HG03139 (cell line): ENCODE measurements around the gene ACTR3C.

ENCODE experiments used
- ATAC-seq: cut with Tn5 transposase; IDR thresholded peaks from one replicate; pipeline ENCODE4 v1.9.1; 2021; ENCODE audit not compliant: unreplicated experiment

ACTR3C gene

DNA sequence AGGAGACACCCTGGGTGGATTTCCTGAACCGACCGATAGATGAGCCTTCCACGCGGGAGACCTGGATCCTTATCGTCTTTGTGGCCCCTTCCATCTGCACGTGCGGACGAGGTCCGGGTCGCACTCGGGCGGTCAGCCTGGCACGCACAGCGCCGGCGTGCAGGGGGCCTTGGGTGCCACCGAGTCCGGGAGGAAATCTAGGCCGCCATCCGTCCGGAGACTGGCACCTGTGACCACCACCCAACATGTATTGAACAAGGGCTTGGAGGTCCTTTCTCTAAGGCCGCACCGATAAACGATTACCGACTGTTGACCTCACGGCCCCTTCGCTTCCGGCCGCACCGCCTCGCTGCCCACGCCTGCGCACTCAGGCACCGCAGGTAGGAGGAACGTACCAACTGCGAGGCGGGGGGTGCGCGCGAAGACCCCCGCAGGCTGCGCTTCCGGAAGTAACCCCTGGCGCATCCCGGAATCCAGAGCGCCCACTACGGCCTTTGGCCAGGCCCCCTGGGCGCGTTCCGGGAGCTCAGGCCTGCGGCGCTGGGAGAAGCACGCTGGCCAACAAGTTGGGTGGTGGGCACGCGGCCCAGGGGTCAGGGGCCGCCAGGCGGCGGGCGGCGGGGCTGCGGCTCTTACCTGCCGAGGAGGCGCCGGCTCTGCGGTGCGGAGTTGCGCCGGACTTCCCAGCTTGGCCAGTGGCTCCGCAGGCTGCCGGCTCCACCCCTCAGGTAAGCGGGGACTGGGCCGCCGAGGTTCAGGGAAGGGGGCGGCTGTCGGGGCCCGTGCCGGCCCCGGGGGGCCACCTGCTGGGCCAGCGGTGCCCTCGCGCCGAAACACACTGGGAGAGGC, at the start of gene ACTR3C, which contains the start of gene LRRC61:
ACTR3C (minus strand) TSS at position 713 of the 849 bp plus-strand sequence. CDS start 28,249 bp downstream, outside the sequence.
LRRC61 (plus strand) TSS at position 523 of the 849 bp plus-strand sequence. CDS start 13,507 bp downstream, outside the sequence.
- peak; percentile 58 for ATAC-seq

DNA sequence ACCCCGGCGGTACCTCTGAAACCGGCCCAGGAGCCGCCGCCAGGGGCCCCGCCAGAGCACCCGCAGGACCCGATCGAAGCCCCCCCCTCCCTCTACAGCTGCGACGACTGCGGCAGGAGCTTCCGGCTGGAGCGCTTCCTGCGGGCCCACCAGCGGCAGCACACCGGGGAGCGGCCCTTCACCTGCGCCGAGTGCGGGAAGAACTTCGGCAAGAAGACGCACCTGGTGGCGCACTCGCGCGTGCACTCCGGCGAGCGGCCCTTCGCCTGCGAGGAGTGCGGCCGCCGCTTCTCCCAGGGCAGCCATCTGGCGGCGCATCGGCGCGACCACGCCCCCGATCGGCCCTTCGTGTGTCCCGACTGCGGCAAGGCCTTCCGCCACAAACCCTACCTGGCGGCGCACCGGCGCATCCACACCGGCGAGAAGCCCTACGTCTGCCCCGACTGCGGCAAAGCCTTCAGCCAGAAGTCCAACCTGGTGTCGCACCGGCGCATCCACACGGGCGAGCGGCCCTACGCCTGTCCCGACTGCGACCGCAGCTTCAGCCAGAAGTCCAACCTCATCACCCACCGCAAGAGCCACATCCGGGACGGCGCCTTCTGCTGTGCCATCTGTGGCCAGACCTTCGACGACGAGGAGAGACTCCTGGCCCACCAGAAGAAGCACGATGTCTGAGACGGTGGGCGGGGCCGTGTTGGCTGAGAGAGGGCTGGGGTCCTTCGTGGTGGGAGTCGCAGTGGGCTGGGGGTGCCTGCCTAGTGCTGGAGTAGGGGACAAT, 49.1 kb upstream of the ACTR3C start:
- ATAC-seq = no peak

DNA sequence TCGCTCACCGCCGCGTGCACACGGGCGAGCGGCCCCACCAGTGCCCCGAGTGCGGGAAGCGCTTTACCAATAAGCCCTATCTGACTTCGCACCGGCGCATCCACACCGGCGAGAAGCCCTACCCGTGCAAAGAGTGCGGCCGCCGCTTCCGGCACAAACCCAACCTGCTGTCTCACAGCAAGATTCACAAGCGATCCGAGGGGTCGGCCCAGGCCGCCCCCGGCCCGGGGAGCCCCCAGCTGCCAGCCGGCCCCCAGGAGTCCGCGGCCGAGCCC, 48.6 kb upstream of the ACTR3C start:
- ATAC-seq = no peak

DNA sequence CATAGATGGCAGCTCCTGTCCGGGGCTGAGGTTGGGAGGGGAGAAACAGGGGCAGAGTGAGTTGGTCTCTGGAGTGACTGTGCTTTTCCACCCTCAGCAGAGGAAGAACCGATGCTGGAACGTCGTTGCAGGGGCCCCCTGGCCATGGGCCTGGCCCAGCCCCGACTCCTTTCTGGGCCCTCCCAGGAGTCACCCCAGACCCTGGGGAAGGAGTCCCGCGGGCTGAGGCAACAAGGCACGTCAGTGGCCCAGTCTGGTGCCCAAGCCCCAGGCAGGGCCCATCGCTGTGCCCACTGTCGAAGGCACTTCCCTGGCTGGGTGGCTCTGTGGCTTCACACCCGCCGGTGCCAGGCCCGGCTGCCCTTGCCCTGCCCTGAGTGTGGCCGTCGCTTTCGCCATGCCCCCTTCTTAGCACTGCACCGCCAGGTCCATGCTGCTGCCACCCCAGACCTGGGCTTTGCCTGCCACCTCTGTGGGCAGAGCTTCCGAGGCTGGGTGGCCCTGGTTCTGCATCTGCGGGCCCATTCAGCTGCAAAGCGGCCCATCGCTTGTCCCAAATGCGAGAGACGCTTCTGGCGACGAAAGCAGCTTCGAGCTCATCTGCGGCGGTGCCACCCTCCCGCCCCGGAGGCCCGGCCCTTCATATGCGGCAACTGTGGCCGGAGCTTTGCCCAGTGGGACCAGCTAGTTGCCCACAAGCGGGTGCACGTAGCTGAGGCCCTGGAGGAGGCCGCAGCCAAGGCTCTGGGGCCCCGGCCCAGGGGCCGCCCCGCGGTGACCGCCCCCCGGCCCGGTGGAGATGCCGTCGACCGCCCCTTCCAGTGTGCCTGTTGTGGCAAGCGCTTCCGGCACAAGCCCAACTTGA, 48.0 kb upstream of the ACTR3C start:
- ATAC-seq = no peak

DNA sequence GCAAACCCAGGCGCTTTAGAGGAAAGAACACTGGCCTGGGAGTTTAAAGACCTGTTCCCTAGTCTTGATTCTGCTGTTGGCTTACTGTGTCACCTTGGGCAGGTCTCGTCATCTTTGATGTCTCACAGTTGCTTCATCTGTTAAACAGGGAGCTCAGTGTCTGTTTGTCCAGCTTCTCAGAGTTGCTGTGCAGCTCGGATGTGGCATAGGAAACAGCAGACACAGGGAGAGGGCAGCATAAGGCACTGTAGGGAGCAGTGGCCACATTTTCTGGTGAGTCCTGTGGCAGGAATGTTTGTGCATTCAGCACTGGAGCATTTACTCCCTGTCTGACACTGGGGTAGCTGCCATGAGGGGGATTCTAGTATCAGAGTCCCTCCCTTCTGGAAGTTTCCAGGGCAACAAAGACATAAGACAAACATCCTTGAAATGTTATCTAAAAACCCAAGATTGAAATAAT, 47.3 kb upstream of the ACTR3C start:
- no peak for ATAC-seq

DNA sequence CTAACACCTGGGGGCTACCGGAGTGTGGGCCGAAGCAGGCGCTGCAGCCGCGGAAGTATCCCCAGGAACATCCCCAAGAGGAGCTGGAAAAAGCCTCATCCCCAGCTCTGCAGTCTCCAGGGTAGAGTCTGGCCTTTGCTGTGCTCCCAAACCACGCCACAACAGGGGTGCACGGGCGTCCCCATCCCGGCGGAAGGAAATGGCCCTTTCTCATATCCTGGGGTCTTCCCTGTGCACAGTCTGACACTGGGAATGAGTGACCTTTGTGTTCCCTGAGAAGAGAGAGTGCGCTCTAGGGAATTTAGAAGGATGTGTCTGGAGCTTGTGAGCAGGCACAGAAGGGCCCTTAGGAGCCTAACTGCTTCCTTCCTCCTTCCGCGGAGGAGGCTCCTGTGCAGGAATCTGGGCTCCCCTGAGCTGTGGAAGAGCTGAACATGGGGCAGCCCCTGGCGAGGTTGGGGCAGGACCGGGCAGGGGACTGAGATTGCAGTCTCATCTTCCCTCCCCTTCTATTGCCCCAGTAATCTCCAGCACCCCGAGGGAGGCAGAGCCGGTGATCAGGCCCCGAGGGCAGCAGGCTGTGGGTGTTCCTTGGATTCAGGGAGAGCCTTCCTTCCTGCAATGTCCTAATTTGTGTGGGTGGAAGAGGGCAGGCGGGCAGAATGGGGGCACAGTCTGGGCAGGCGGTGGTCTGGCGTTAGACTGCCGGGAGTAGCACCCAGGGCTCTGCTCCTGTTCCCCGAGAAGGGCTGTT, 46.6 kb upstream of the ACTR3C start:
- ATAC-seq = no peak

DNA sequence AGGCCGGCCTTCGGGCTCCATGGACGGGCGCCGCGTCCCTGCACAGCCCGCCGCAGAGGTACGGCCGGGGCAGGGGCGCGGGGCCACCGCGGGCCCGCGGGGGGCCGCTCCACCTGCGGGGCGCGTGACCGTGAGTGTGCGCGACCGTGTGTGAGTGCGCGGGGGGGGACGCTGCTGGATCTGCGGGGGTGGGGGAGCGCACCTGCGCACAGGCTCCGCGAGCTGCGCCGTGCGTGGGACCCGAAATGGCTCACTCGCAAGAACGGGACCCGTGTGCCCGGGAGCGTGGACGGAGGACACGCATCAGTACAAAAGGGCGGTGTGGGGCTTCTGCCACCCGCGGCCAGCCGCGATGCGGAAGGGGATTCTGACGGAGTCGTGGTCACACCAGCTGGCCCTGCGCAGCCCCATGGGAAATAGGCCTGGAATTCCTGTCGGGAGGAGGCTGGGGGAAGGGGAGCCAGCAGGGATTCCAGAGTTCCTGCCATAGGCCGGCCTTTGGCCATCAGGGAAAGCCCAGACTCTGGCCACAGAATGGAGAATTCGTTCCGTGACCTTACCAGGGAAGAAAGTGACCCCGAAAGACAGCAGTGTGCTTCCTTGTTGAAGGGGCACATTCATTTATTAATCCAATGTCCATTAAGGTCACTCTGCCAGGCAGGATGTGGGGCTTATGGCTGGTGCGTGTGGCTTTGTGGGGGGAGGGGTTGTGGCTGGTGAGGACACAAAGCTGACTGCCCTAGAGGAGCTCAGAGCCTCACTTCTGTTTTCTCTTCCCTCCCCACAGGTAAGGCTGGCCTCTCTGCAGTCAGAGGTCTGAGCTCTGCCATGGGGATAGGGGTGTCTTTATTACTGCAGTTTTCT, 45.8 kb upstream of the ACTR3C start:
- ATAC-seq = no peak

DNA sequence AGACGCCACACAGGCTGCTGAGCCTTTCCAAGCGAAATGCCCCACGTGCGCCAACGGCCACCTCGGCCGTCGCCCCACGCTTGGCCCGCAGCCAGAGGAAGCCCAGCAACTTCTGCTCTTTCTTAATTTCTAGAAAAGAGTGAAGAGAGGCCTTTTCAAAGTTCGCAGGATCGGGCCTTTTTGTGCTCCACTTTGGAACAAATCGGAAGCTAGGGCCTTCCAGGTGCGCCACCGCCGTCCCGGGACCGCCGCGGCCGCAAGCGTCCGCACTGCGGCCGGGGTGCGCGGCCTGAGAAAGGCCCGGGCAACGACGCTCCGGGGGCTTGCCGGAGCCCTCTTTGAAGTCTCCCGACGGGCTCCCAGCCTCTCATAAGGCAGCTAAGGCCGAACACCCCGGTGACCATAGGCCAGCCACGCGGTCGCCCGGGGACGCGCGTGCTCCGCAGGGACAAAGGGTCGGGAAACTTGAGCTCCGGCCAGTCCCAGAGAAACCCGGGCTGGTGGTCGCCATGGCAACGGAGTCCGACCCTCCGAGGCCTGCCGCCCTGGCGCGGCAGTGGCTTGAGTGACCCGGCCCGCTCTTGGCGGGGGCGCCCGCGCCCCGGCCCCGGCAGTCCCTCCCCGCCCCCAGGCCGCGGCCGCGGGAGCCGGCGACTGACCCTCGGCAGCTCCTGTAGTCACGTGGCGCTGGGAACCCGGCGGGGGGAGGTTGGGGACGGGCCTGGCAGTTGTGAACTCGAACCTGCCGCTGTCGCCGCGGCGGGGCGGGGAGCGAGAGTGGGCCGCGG, 44.9 kb upstream of the ACTR3C start, which contains the start of gene REPIN1:
REPIN1 (plus strand) TSS at position 727 of the 788 bp plus-strand sequence. CDS start 890 bp downstream, outside the sequence.
- ATAC-seq = peak; percentile 45

DNA sequence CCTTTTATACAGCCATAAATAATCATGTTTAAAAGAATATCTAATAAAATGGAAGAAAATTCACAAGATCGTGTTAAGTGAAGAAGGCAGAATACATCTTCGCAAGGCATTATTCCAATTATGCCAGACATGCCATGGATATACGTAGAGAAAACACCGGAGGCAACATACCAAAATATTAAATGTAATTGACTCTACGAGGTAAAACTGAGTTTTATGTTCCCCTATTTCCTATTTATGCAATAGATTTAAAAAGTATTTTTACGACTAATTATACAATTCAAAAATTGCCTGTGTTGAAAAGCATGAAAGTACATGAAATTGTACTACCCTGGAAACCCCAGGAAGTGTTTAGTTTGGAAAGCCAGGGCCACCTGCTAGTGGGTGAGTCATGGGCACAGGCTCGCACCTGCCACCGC, 44.3 kb upstream of the ACTR3C start:
- ATAC-seq = no peak

DNA sequence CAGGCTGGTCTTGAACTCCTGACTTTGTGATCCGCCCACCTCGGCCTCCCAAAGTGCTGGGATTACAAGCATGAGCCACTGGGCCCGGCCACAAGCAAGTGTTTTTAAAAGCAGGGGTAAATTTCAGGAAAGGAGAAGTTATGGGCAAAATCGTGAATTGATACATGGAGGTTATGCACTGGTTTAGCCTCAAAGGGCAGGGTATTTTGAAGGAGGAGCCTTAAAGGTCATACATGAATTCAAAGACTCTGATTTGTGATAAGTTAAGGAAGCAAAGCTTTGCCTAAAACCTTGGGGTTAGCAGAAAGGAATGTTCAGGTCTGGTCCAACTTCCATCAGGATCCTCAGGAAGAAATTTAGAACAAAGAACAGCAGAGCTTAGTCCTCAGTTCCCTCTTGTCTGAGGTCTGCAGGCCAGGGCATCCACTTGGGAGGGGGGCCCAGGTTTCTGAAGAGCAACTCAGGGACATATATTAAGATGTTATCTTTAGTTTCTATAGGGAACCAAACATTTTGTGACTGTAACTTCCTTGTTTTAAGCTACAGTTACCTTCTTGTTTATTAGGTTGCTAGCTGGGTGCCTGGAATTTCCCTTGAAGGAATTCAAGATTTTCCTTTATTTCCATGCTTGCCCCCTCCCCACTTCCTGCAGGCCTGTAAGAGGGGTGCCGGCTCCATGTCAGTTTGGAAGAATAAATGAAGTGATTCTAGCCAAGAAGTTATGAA, 42.5 kb upstream of the ACTR3C start:
- ATAC-seq = no peak

DNA sequence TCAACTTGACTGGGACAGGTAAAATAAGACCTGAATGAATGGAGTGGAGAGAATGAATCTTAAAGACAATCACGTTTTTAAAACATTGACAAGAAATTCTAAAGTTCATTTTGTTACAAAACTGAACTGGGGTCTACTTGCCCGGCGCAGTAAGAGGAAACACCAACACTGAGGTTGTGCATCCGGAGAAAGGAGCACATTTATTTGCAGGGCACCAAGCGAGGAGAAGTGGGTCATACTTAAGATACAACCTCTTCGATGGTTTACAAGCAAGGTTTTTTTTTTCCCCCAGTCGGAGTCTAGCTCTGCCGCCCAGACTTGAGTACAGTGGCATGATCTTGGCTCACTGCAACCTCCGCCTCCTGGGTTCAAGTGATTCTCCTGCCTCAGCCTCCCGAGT, 41.8 kb upstream of the ACTR3C start:
- ATAC-seq = no peak

DNA sequence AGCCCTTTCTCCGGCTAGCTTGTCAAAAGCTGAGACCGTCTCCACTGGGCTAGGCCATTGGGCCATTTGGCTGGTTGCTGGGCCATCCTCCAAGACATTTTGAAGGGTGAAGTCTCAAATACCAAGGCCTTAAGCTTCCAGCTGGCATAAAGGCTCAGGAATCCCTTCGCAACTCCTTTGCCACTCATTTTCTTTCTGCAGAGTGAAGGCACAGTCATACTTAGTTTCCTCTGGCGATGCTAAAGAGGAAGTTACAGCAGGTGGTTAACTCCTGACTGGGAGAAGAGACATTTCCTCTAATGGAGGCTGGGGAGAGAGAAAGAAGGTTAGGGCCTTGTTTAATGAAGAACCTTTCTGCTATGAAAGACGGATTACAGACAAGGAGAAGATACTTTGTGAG, 40.5 kb upstream of the ACTR3C start:
- no peak for ATAC-seq

DNA sequence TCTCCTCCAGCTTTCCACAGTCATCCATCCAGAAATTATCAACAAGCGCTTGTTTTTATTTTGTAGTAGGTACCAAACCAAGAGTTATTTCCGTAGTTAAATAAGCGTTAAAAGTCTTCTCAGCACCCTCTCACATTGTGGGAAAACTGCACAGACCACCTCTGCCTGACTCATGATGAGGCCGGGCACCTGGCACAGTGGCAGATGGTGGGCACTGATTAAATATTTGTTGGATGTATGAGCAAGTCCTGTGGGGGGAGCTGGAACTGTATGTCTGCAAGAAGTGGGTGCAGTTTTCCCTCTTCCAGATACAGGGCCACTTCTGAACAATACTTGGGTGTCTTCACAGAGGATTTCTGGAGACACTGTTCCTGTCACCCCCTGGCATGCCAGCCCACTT, 40.0 kb upstream of the ACTR3C start:
- no peak for ATAC-seq

DNA sequence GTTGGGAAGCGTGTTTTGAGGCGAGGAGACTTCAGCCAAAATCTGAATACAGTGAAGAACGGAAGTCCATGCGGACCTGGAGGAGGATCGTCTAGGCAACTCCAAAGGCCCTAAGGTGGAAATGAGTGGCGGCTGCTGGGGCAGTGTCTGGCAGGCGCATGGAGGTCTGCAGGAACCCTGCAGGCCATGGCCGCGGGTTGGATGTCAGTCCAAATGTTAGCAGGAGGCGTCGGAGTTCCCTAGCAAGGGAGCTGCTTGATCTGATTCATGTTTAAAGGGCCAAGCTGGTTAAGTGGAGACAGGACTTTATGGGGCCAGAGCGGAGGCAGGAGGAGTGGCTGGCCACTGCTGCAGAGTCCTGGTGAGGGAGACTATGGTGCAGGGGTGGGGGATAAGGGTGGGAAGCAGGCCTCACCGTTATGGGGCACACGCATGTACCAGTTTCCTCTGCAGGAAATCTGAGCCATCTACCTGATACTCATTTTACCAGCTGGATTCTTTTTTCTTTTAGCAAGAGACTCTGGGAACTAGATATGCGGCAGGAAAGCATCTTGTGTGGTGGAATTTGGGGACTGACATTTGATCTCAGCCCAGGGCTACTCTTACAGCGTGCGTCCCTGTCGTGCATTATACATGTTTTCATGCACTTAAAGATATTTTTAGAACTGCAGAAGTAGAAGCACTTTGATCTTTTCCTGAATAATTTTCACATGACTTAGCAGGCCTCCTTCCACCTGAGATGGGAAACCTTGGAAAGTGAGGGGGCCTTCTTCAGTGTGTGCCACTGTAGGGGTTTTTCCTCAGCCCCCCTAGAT, 38.7 kb upstream of the ACTR3C start:
- ATAC-seq = no peak

DNA sequence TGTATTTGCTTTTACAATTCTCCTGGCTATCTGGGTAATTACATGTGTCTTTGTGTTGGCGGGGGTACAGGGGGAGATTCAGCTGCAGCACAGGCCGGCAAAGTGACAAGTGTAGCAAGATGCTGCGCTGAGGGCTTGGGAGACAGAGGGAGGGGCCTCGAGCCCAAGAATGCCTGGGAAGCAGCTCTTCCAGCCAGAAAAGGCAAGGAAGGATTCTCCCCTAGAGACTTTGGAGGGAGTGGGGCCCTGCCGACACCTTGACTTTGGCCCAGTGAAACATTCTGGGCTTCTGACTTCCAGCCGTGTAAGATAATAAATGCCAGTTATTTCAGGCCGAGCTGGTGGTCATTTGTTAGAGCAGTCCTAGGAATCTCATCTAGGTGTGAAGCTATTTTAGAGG, 38.1 kb upstream of the ACTR3C start:
- ATAC-seq = no peak

DNA sequence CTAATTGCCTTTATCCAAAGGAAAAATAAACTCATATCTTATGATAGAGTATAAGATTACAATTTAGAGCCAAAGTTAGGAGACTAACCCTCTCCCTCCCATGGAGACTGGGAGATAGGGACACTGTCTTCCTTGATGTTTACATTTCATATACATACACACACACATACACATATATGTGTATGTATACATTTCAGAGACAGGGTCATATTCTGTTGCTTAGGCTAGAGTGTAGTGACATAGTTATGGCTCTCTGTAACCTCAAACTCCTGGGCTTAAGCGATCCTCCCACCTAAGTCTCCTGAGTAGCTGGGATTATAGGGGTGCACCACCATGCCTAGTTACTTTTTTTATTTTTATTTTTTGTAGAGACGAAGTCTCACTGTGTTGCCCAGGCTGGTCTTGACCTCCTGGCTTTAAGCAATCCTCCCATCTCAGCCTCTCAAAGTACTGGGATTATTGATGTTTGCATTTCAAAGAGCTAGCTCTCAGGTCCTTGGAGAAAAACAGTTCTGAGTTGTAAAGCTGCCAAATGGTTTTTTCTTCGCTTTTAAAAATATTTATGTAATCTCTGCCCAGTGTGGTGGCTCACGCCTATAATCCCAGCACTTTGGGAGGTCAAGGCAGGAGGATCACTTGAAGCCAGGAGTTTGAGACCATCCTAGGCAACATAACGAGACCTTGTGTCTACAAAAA, 37.2 kb upstream of the ACTR3C start:
- ATAC-seq = no peak
